Bone marrow (tissue), 2 donors: ENCODE measurements around the gene KRT7.
"Not testable (repeated sequence)": the region's sequence is repeated elsewhere in the genome, so short reads cannot be mapped to it uniquely, and the experiment has no call there.

ENCODE experiments used
- DNase-seq, 2 donors: peaks; one replicate each; lab custom pipeline; 2025; lab: John Stamatoyannopoulos, UW

The KRT7 gene

DNA sequence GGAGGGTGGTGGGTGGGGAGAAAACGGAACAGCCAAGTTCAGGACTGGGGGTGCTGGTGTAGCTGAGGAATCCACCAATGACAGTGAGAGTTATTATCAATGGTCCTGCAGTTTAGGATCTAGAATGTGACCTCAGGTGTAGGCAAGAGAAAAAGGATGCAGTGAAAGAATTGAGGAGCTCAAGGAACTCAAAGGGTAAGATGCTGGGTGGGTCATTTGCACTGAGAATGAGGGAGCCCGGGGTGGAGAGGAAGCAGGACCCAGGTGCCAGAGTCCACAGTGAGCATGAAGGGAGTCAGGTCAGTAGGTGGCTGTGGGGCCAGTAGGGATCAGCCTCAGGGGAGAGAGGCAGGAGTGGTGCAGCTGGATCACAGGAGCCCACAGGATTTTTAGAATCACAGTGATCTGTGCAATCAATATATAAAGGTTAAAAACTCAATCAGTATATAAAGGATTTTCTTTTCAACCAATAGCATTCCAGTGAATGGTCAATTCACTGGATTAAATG lies 3.2 kb upstream of the KRT7 start:
- no peak for DNase-seq

DNA sequence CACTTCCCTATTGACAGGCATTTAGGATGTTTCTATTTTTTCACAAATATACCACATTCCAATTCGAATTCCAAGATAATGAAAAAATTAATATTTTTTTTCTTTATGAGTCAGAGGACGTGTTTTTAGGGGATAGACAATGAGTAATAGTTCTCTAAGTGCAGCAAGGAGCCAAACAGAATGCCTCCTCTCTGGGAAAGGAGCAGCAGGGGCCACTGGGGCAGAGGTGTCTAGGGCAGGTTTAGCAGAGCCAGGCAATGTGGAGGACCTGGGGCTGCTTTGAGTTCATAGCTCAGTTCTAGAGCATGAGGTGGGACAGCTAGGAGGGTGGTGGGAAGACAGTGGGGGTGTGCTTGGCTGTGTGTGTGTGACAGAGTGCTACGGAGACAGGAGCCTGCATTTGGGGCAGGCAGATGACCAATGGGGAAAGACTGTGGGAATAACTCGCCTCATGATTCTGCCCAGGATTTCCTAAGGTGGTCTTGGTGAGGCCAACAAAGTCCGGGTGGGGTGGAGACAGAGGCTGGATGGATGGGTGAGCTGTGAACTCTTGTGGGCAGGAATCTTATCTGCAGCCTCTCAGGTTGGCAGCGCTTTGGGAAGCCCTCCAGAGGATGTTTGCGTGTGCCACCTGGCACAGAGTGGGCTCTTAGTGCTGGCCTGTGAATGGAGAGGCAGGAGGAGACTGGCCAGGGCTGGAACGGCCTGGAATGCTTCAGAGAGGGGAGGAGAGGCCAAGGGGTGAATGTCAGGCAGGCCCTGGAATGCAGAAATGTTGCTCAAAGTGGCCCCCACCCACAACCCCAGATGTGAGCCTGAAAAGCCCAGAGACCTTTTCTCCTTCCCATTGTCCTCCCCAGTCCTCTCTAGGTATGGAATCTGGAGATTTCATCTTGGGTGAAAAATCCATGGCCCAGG lies 2.4 kb upstream of the KRT7 start:
- DNase-seq: no peak

DNA sequence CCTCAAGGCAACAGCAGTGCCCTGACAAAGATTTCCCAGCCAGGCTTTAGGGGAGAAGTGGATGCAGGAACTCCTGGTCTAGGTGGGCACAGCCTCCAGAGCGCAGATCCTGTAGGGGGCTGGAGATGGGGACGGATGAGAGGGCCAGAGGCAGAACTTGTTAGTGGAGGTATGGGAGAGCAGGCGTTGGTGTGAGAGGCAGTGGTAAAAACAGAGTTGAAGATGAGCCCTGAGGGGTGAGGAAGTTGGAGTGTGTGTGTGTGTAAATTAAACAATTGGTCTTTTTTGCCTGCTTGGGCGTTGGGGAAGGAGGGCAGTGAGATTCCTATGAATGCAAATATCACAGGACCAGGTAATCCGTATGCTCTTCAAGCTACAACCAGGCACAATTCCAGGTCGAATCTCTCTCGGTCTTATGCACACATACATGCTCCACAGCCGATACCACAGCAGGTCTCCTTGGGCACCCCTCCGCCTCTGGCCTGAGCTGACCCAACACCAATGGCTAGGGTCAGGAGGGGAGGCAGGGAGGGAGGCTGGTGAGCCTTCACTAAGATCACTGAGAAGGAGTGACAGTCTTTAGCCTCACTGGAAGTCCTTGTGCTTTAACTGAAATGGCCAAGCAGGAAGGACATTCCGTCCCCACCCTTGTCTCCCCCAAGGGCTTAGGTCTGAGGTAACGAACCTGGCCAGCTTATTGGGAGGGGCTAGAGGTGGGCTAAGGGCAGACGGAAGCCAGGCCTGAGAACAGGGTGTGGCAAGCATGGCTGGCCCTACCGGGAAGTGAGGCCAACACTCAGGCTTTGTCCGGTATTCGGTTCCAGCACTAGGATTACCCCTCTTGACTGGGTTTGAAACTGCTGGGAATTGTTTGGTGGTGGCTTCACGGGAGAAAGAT lies 1.5 kb upstream of the KRT7 start:
- no peak for DNase-seq

DNA sequence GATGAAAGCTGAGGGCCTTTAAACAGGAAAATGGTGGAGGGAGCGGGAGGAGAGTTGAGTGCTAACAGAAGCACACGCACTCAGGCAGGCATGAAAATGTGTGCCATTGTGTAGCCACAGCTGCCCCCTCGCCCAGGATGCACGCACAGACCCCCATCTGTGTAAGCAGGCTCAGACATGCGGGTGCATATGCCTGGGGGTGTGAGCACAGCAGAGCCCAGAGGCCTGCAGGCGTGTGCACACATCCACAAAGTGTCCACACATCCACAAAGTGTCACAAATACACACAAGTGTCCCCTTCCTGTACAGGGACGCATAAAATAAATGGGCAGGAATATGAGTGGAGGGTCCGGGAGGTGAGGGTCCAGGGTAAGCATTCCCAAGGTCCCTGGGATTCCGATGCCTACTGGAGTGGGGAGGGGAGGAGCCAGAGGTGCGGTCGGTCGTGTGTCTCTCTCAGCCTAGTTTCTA lies 805 bp upstream of the KRT7 start:
- no peak for DNase-seq

DNA sequence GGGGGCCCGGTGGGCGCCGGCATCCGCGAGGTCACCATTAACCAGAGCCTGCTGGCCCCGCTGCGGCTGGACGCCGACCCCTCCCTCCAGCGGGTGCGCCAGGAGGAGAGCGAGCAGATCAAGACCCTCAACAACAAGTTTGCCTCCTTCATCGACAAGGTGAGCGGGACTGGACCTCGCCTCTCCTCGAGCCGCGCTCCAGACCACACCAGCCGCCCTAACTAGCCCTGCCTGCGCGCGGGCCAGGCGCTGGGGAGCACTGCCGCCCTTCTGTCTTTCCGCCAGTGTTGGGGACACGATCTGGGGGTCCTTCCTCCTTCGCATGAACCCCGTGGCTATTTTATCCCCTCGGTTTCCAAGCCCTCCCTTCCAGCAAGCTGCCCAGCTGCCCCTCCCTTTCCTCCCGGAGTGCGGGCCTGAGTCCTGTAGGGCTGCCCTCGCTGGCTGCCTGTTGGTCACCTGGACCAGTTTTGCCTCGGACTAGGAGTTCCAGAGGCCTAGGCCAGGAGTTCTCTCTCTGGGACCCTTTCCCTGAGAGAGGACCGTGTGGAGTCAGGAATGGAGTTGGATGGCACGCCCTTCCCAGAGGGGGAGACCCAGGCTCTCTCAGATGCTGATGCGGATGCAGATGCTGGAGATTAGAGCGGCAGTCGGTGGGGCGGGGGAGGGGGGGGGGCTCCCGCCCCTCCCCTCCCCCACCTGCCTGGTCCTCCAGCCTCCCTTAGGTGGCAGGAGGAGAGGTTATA lies 592 bp downstream of the KRT7 start:
- no peak for DNase-seq

DNA sequence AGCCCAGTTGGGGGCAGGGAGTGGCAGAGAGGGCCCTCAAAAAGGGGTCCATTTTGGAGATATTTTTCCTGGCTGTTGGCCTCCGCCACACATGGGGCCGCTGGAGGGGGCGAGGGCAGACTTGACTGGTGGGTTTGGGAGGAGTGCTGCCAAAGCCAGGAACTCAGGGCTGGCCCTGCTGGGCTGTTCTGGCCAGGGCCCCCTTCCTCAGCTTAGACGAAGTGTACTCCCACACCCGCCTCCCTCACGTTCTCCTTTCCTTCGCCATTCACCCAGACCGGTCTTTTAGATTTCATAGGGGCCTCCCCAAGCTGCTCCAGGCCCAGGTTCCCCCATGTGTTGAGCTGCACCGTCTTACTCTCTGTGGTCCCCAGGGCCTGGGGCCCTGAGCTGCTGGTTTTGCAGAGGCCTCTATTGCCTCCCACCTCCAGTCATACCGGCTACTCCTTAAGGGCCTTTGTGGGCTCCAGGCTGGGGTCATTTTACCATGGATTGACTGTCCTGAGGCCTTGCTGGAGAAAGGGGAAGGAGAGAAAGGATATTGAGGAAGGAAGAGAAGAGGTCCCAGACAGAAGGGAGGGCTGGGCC lies 1.3 kb downstream of the KRT7 start:
- no peak for DNase-seq

DNA sequence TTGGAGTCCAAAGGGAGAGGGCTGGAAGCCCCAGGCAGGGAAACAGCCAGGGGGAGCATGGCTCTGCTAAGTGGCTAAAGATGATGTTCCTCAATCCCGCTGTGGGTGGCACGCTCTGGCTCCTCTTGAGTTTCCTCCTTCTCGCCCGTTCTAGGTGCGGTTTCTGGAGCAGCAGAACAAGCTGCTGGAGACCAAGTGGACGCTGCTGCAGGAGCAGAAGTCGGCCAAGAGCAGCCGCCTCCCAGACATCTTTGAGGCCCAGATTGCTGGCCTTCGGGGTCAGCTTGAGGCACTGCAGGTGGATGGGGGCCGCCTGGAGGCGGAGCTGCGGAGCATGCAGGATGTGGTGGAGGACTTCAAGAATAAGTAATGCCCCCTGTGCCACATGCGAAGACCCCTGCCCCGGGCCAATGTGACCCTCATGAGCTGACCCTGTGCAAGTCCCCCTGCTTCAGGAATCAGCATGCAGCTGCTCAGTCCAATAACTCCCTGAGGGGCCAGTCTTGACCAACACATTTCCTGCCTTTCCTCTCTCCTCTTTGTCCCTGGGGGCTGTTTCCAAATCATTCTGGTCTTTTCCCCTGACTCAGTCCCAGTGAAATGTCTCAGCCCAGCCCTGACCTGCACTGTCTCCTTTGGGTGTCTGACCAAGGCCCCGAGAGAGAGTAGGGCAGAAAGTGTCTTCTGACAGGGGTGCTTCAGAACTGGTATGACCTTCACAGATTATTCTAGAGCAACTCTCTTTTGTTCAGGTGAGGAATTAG lies 2.1 kb downstream of the KRT7 start:
- no peak for DNase-seq

DNA sequence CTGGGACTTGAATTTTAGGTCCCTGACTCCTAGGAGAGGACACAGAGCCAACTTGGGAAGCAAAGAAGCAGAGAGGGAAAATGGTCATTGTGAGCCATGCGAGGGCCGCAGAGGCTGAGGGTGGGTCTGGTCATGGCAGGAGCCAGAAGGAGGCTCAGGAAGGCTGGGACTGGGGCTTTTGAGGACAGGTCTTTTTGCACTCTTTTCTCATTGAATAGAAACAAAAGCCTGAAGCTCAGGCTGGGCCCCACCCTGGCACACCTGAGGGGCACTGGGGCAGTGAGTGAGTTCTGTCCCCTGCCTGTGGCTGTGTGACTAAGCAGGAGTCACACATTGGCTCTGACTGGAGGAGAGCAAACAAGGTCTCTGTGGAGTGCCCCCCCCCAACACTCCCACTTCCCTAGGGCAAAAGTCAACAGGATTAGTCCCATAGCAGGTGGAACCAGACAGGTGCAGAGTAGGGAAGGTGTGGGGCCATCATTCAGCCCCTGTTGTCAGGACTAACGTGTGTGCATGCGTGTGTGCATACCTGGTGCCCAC lies 2.8 kb downstream of the KRT7 start:
- no peak for DNase-seq

DNA sequence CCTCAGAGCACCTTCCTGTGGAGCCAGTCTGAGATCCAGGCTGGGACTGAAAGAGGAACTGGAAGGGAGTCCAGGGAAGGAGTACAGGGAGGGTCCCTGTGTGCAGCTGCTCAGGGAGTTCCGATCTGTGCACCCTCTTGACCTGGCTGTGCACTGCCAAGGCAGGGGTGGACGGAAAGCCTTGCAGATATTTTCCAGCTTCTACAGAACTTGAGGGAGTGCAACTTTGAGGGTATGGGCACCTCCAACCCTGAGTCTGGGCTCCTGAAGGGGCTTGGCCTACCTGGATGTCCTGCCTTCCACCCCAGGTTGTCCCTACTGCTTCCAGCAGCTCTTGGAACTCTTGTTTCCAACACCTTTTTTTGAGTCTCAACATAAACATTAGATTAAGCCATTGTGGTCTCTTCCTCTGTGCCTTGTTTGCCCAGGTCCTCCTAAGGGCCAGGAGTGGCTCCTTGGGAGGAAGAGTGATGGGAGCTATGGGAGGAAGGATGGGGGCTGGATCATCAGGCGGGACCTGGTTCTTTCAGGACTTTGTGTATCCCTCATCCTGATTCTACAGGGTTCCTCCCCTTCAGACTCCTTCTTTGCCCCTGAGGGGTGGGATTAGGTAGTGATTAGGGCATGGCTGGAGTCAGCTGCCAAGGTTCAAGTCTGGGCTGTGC lies 3.5 kb downstream of the KRT7 start:
- DNase-seq: no peak

DNA sequence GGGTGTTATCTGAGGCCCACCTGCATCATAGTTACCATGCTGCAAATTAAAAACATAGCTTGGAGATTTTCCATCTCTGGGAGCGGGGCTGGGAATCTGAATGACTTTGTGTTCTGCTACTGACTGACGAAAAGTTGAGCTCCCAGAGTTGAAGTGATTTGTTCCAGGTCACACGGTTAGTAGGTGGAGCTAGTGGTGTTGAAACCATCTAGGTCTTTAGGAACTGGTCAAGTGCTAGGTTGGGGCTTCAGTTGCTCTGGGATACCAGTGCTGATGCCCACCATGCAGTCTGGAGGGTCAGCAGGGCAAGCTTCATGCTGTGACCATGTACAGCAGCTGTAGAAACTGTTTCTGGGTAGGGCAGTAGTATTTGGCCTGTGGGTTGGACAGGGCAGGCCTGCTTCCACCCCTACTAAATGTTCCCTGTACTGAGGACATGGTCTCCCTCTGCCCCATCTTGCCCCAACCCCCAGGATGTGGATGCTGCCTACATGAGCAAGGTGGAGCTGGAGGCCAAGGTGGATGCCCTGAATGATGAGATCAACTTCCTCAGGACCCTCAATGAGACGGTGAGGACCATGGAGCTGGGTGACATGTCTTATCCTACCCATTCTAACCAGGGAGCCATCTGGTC lies 5.3 kb downstream of the KRT7 start:
- no peak for DNase-seq

DNA sequence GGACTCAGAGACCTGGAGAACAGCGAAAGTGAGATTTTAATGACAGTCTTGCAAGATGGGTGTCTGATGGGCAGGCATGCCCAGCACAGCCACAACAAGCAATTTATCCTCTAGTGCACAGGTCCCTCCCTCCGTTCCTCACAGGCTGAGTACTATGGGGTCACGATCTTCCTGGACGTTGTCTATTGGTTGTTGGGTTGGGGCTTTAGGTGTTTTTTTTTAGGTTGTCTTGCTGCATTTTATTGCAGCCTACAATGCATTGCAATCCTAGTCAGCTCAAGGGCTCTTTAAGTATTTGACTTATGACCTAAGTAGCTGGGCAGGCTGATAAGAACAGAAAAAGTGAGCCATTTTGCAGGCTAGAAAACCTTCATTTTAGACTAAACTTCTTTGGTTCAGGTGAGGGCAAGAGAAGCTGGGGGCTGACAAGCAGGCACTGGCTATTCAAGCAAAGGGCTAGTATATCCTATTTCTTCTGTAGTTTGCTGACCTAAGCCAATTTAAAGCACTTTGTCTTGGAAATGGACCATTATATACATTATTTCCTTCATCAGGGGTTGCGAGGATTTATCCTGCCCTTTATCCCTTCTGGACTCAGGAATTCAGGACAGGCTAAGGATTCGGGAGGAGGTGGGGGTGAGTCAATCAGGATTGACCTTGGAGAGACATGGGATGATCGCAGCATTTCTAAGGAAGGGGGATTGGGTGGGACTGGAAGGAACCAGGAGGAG lies 6.0 kb downstream of the KRT7 start:
- DNase-seq: no peak

DNA sequence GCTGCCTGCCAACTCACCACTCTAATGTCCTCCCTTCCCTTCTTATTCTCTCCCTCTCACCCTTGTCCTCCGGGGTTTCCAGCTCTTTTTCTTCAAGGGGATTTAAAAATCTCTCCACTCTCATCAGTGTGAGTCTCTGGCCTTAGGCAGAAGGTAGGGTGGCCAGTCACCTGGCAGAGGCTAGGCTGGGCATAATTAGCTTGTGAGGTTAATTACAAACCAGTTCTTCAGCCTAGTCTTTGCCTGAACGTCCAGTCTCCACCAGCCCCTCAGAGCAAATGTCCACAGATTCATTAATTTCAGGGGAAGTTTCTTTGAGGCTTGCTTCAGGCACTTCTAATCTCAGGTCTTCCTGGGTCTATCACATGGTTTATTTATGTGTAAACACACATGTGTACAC lies 6.7 kb downstream of the KRT7 start:
- DNase-seq: no peak

DNA sequence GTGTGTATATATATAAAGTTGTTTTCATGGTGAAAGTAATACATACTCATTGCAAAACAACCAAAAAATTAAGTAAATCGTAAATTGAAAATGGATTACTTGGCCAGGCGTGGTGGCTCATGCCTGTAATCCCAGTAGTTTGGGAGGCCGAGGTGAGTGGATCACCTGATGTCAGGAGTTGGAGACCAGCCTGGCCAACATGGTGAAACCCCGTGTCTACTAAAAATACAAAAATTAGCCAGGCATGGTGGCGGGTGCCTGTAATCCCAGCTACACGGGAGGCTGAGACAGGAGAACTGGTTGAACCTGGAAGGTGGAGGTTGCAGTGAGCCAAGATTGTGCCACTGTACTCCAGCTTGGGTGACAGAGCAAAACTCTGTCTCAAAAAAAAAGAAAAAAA lies 7.2 kb downstream of the KRT7 start:
- DNase-seq: not testable (repeated sequence)

DNA sequence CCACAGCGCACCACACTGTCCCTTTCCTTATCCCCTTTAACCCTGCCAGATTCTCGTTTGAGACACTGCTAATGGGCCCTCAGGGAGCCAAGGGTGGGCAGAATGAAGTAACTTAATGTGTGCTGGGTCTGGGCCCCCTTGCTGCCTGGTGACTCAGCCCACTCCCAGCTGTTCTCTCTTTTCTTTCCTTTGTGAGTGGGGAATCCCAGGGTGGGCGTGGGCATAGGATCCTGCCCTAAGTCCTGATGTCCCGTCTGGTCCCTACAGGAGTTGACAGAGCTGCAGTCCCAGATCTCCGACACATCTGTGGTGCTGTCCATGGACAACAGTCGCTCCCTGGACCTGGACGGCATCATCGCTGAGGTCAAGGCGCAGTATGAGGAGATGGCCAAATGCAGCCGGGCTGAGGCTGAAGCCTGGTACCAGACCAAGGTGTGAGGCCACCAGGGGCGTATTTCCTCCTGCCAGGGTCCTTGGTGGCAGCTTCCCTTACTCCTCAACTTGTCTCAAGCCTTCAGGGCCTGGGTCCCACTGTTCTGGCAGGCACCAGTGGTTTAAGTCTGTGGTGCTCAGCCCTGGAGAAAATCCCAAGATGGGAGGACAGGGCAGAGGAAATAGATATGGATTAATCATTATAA lies 8.3 kb downstream of the KRT7 start:
- no peak for DNase-seq

DNA sequence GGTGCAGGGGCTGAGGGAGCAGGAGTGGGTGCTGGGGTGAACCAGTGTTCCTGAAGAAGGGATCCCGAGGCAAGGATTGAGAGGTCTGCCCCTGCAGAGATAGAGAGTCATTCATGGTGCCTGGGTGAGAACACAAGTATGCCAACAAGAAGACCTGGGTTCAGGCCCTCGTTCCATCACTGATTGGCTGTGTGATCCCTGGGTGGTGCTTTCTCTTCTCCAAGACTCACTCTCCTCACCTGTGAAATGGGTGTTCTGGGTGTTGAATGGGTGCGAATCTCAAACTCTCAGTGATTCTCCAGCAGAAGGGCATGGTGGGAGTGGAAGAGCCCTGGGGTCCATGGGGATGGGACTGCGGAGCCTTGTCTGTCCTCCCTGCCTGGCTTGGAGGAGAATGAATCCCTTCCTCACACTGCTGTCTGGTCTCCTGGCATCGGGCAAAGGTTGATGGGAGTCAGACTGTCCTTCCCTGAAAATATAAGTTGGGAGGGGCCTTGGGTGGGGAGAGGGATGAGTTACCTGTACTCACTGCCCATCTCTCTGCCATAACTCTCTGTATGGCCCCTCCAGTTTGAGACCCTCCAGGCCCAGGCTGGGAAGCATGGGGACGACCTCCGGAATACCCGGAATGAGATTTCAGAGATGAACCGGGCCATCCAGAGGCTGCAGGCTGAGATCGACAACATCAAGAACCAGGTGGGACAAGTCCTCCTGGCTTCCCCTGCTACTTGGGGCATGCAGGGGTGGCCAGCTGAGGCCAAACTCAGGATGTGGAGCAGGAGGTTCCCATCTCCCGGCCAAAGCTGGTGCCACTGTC lies 9.6 kb downstream of the KRT7 start:
- DNase-seq: no peak

DNA sequence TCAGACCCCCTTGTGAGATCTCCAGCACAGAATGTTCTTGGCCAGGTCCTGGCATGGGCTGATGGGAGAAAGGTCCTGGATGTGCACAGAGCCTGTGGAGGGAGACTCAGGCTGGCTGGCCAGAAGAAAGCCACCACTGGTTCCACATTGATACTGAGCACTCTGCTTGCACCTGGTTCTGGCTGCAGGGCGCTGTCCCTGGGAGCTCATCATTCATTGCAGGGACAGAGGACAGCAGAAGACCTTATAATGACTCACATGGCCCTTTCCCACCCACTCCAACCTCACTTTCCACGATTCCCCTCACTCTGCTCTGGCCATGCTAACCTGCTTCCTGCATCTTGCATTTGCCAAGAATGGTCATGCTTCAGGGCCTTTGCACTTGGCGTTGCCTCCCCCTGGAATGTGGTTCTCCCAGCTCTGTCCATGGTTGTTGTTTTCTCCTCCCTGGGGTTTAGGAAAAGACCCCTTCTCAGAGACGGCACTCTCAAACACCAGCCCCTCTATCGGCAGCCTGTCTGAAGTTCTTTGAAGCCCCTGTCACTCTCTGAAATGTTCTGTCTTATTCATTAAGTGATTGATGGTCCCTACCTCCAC lies 10.3 kb downstream of the KRT7 start:
- DNase-seq: no peak
